Activated CD8-positive, alpha-beta memory T cell treated with anti-CD3 and anti-CD28 coated beads, Interleukin-2, amount 50 U/mL, for 48 hours (primary cell): ENCODE measurements around the gene FEZF1.
A peak's percentile ranks its signal among the peaks of the same experiment; 100 is the strongest.

ENCODE experiments used
- DNase-seq: peaks from one replicate; pipeline ENCODE4 v3.0.0-alpha.2; 2020

The FEZF1 gene

DNA sequence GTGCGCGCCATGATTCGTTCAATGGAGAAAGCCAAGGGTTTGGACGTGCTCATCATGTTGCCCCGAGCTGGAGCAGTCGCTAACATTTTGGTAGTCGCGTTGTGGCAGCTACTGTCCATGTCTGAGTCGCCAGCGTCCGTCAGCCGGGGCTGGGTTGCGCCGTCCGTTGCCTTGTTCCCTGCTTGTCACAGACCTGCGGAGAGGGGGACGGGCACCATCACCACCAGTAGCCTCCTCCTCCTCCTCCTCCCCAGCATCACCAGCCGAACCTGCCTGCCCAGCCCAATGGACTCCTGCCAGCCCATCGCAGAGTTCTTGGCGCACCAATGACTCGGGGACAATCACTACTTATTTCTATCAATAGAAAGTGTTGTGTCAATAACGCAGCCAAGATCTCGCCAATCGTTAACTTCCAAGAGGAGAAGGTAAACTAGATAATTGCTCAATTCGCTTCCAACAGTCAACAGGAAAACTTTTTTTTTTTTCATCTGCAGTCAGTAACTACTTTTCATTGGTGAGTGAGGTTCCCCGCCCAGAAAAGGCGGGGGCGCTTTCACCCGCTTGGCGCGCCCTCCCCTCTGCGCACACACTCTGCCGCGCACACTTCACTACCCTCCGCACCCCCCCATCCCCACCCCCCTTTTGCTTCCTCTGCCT, at the start of gene FEZF1:
Gene FEZF1, minus strand, starts transcription at position 432 of the 657 bp plus-strand sequence. Its CDS starts 313 bp downstream, at position 119.
- DNase-seq = peak; percentile 49

DNA sequence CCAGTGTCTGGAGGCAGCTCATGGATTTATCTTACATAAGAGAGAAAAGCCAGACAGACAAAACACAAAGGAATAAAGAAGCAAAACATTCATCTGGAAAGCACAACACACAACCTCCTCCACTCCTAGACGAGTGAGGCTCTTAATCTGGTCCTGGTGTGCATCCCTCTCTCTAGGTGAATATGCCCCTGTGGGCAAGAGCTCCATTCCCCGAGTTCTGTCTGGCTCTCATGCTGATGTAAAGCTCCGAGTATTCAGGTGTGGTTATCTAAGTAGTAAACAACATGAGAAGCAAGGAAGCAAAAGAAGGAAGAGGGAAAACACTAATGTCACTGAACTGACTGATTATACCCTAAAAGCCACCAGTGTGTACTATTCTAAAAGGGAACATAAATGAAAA, 47.9 kb upstream of the FEZF1 start:
- no peak for DNase-seq

DNA sequence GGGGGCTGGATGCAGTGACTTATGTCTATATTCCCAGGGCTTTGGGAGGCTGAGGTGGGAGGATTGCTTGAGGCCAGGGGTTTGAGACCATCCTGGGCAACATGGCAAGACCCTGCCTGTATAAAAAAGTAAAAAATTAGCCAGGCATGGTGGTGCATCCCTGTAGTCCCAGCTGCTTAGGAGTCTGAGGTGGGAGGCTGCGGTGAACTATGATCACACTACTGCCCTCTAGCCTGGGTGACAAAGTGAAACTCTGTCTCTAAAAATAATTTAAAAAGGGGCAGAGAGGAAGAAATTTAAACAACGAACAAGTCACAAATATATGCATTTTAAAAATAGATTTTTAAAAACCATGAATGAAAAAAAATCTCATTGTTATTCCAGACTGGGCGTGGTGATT, 46.2 kb upstream of the FEZF1 start:
- no peak for DNase-seq

DNA sequence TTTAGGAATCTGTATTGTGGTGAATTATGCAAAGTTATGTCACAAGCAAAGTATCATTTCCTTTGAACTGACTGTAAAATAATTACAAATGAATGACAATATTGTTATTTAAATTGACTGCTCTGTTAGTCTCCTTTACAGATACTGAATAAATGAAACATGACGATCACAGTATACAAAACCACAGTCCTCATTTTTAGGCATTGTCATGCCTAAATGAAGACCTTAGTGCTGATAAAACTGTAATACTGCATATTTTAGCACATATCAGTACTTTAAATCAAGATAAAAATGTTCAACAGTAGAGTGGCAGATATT, 39.7 kb upstream of the FEZF1 start:
- DNase-seq = no peak

DNA sequence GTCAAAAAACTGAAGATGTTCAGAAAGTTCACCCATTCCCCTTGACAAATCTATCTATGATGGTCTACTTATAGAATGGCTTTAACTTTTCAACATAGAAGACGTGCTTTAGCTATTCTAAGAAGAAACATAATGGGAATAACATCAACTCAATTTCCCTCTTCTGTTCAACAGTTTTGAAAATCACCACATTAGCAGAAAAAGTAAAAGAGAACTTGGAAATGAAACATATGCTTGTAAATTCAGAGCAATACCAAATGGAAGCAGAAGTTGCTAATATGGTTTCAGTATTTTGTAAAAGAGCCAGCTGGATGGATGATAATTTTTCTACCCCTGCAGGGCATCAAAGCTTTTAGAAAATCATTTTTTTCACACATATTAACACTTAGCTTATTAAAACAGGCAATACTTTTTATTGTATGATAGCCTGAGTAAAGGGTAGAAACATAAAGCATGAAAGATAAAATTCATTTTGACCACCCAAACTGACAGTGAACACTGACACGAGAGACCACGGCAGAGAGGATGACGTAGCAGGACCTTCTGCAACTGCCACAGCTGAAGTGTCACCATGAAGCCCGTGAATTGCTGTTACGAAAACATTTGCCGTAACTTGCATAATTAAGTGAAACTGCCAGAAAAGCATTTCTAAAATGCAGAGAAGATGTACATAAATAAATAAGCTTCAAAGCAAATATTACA, 39.2 kb upstream of the FEZF1 start:
- DNase-seq = no peak

- no peak for DNase-seq
These were observed 35.9 kb upstream of the FEZF1 start for GRCh38 chr7:122340427-122340826.

DNA sequence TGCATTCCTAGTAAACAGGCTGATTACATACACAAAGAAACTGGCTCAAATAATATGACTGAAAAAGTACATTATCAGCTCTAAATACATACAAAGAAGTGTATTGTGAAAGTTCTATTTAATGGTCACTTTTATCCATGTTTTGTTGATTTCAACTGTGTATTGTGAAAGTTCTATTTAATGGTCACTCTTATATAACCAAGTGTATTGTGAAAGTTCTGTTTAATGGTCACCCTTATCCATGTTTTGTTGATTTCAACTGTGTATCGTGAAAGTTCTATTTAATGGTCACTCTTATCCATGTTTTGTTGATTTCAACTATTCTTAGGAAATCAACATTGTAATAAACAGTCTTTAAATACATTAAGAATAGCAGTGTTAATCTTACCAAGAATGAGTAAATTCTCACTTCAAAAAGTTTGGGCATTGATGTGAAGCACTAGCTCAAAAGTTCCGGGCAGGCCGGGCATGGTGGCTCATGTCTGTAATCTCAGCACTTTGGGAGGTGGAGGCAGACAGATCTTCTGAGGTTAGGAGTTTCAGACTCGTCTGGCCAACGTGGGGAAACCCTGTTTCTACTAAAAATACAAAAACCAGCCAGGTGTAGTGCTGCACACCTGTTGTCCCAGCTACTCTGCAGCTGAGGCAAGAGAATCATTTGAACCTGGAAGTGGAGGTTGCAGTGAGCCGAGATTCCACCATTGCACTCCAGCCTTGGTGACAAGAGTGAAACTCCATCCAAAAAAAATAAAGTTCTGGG, 34.8 kb upstream of the FEZF1 start:
- DNase-seq = no peak

DNA sequence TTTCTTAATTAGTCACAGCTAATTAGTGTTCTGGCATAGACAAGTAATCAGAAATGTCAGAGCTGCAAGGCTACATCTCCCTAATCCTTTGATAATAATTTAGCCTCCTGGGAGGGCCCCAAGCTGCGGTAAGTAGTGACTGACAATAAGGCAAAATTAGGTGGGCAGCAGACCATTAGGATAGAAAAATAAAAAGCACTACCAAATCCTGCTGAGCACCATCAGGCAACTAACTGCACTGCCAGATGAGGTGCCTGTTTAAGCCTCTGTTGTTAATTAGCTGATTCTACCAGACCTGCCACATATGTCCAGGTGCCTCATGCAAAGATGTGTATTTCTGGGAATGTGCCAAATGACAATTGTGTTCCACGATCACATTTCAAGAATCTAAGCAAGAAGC, 32.5 kb upstream of the FEZF1 start:
- DNase-seq = no peak

DNA sequence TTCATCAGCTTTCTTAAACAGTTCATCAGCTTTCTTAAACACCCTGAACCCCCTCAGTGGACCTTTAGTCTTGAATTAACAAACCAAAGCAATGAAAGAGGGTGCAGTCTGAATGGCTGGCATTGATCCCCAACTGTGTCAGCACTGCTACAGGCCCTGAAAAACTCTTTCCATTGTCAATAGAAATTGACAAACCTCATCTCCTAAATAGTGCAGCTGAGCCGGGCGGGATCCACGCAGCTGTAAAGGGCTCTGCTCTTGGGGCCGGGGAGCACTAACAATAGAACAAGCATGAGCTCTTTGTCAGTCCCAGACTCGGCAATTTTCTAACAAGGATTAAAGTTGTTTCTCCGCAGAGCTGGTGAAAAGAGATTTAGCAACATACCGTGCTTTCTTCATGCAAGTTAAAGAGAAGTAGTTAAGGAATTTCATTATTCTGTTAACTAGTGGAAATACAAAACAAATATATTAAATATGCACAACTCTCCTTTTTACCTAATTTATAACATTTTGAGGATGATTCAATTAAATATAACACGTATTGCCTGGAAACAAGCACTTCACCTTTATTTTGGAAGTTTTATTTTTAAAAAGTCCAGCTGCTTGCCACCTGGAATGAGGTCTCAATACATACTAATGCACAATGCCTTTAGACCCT, 24.7 kb upstream of the FEZF1 start:
- no peak for DNase-seq

GRCh38 chr7:122327969-122328368, 23.4 kb upstream of the FEZF1 start:
- DNase-seq = no peak

- DNase-seq = no peak
These were observed 12.2 kb upstream of the FEZF1 start for GRCh38 chr7:122316467-122317388.

DNA sequence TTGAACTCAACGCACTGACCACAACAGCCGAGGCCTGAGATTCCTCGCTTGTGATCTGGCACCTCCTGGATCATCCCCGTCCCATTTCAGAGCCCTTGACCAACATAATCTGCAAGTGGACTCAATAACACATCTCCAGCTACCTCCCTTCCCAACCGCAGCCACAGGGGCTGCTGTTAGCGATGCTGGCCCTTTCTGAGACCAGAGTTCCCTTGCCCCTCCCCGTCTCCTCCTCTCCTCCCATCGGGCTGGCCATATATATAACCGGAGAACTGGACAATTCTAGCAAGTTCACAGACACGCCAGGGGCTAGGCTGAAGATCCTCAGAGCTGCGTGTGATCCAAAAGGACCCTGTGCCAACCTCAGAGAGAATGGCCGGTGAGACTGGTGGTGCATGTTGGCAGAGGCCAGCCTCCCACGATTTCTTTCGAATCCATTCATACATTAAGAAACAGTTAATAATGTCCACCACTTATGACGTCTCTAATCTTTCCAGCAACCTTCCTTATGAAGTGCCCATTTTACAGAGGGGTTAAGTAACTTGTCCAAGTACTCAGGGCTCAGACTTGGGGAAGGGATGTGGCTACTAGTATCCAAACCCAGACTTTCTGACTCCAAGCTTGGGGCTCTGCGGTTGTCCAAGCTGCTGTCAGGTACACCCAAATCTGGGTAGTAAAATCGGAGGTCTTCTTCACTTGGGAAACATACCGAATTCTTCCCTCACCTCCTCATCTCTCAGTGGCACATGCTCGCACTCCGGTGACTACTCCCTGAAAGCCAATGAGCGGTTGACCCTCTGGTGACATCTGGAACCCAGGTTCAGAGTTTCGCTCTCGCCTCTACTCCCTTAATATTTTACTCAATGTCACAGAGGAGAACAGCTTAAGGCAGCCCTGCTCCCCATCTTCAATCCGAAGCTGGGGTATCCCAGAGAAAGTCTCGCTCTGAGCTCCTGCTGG, 11.2 kb upstream of the FEZF1 start:
- DNase-seq = no peak

- no peak for DNase-seq
These were observed 9.7 kb upstream of the FEZF1 start for GRCh38 chr7:122314284-122314683.

DNA sequence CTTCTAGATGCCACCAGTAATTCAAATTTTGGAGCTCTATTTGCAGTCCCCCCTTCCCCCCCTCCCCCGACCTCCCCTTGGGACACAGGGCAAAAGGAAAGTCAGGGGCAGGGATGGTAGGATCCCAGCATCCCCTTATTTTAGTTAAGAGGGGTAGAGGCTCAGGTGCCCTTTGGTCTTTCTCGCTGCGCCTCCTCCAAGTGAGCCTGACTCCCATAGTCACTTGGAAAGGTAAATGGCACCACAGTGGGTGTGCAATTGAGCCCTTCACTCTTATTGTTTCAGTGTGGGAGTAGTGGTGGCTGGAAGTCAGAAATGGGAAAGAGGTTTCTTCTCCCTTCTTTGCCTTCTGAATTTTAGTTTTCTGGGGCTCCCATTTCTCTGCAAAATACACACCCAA, 8.2 kb upstream of the FEZF1 start:
- no peak for DNase-seq

- DNase-seq = no peak
These were observed 7.3 kb upstream of the FEZF1 start for GRCh38 chr7:122311734-122312450.

DNA sequence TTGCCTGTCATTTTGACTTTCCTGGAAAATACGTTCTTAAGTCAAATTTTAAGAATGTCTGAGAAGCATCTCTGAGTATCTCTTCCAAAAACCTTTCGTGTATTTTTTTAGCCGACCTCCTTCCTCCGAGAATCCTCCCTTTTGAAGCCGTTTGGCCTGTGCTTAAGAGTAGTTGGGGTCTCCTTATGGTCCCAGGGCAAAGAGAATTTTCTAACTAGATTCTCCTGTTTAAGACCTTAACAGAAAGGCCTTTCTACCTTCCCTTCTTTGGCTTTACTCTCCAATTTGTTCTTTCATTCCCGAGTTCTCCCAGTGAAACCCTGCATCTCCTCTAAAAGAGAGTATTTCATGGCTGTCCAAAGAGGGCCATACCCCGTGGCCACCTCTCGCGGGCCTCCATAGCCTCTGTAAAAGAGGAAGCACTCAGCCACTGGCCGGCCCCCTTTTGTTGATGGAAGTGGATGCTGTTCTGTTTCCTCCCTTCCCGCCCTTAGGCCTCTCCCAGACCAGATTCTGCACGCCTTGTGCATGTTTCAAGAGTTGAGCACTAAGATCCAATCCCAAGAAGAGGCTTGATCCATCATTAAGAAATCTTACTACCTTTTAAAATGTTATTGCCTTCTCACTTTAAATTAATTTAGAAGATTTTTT, 6.6 kb upstream of the FEZF1 start:
- no peak for DNase-seq

DNA sequence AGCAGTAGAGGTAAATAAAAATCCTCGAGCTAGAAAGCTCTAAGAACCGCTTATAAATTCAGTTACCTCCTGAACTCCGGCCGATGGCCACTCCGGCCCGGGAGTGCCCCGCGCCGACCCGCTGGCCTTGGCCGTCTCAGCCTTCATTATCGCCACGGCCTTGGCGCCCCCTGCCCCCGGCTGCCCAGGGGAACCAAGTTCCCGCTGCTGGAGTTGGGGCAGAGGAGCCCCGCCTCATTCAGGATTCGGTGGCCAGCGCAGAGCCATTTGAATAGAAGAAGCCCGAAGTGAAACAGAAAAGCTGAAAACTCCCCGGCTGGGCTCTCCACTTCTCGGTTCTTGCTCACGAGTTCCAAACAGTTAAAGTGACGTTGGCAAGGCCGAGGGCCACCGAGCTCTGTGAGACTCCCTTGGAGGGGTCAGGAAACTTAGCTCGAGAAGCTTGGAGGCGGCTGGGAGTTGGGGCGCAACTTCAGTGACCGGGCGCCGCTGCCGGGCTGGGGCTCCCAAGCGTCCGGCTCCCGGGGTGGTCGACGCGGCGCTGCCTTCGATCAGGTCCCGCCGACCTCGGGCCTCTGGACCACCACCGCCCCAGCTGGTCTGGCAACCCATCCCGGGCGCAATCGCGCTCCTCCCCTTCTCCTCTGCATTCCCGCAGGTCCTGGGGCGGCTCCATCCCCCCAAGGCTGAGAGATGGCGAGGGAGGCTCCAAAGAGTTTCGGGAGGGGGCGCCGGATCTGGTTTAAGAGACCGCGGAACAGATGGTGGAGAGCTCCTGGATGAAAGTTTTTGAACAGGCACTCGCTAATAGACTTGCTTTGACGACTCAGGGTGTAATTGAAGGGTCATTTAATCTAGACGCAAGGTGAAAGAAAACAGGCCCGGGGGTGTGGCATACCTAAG, 5.8 kb upstream of the FEZF1 start:
- DNase-seq = no peak

DNA sequence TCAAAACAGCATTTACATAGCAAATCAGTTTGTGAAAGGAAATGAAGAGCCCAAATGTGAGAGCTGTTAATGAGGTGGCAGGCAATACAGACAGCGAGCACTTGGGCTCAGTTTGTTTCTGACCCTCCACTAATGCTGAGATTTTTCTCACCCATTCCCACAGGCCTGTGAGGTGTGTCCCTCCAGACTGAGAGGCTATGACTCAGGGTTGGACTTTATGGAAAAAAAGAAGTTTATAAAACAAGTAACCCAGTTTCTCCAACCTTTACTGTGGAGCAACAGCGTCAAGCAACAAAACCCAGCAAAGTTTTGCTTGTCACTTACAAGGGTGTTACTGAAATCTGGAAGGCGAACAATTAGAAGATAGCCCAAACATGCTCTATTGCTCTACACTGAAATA, 4.9 kb upstream of the FEZF1 start:
- DNase-seq = no peak

DNA sequence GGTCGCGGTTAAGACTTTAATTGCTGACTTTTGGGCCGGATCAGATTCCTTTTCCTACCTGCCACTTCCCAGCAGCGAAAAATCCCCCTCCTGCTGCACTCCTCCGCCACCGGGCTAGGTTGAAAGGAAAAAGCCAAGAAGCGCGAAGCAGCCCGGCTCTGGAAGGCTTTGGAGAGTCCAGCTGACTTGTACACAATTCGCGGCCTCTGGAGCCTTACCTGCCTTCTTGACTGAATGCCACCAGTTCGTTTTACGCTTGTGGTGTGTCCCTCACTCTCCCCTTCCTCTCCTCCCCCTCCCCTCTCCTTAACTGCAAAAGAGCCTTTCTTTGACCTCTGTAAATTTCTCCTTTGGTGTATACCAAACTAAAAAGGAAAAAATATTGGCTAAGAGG, 2.7 kb upstream of the FEZF1 start:
- DNase-seq = no peak
